Immature natural killer cell (primary cell): ENCODE measurements around the gene COLEC12. TPM values are rescaled to one million over a fixed set of nuclear protein-coding genes. Genes with fewer than 3 reads are reported as not detected.

Experiments used
- DNase-seq, 3 donors: peaks; one replicate each; pipeline ENCODE4 v3.0.0; 2022; ENCODE audit warnings: mixed read lengths in 1 of 3
- H3K27ac Mint-ChIP-seq, 6 donors: one replicate each; pipeline ENCODE4 v1.8.0; 2020; ENCODE audit warnings: mixed read lengths in 6 of 6, mild to moderate bottlenecking in 5 of 6, inconsistent platforms in 4 of 6, moderate library complexity in 3 of 6
- H3K27me3 Mint-ChIP-seq, 3 donors: one replicate each; pipeline ENCODE4 v1.8.0; 2020 to 2021; ENCODE audit warnings: low read depth in 3 of 3, mild to moderate bottlenecking in 3 of 3, mixed read lengths in 3 of 3, moderate library complexity in 3 of 3, inconsistent platforms in 1 of 3
- H3K36me3 Mint-ChIP-seq, 3 donors: one replicate each; pipeline ENCODE4 v1.8.0; 2020; ENCODE audit warnings: mixed read lengths in 3 of 3, inconsistent platforms in 2 of 3, mild to moderate bottlenecking in 2 of 3
- H3K4me1 Mint-ChIP-seq, 2 donors: one replicate each; pipeline ENCODE4 v1.8.0; 2020; ENCODE audit warnings: inconsistent platforms in 2 of 2, mild to moderate bottlenecking in 2 of 2, mixed read lengths in 2 of 2, moderate library complexity in 1 of 2
- H3K4me3 Mint-ChIP-seq, 5 donors: one replicate each; pipeline ENCODE4 v1.8.0; 2020; ENCODE audit warnings: mild to moderate bottlenecking in 5 of 5, mixed read lengths in 5 of 5, inconsistent platforms in 3 of 5, moderate library complexity in 3 of 5
- H3K9me3 Mint-ChIP-seq, 6 donors: one replicate each; pipeline ENCODE4 v1.8.0; 2020; ENCODE audit warnings: mild to moderate bottlenecking in 6 of 6, mixed read lengths in 6 of 6, inconsistent platforms in 4 of 6, moderate library complexity in 3 of 6
- polyA plus RNA-seq, 3 donors: library from polyadenylated mRNA; unstranded; fragments of 300-500 nt; fragmentation: Illumina TruSeq; gene quantifications; one replicate each; pipeline ENCODE4 v1.2.3, GENCODE V29; 2021

The COLEC12 gene
- polyA plus RNA-seq, 3 donors from 2014 or later: not detected

DNA sequence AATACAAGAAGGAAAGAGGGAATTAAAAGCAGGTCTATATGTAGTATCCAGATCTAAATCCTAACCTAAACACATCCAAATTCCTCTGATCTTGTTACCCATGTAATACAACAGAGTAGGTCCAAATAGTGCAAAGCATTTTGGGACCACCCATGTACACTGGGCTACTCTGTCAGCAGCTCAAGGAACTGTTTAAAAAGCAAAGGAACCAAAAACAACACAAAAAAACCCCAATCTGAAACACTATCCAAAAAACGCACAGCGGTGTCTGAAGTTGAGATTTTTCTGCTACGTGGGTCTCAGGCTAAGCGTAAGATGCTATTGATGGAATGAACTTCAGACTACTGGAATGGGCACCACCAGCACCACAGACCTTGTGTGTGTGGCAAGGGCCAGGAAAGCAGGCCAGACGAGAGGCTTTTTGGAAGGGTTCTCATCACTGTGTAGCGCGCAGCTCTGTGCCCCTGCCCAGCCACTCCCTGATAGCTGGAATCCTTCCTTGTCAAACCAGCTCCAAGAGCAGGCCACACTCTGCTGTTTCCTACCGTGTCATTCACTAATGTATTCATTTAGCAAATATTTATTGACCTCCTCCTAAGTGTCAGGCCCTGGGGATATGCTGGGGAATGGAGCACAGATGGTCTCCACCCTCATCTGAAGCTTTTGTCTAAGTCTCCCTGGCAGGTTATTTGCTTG is 101.4 kb downstream of the COLEC12 start:
- Mint-ChIP-seq H3K4me1 (no peaks in the 10 kb centered on the region), H3K27ac (no peak overlapping the region), H3K4me3 (no peak overlapping the region), H3K9me3 (peaks cover 0 to 3% (median under 1%) of the 10 kb centered on the region in 6 donors), H3K27me3 (peaks cover 4 to 7% (median 6%) of the 10 kb centered on the region in 3 donors), H3K36me3 (peaks cover 0 to 3% (median 0%) of the 10 kb centered on the region in 3 donors)
- no peak for DNase-seq

DNA sequence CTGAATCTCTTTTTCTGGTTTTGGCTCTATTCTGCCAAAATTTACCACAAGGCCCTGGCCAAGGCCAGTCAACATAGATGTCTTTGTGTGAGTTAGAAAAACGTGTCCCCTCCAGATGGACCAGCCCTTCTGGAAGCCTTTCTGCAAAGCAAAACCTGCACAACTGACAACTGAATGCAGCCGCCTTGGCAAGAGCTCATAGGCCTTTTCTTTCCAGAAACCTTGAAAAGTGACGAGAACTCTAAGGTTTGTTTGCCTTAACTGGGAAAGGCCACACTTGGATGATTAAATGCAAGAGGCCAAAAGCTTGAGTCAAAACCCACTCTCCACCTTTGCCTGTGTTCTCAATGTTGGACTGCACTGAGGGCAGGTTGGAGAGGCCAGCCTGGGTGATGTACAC is 103.9 kb downstream of the COLEC12 start:
- no peak overlapping the region for H3K27ac Mint-ChIP-seq
- H3K4me1 Mint-ChIP-seq: no peaks in the 10 kb centered on the region
- H3K27me3 Mint-ChIP-seq: peaks cover 3 to 12% (median 7%) of the 10 kb centered on the region in 3 donors
- H3K36me3 Mint-ChIP-seq: no peaks in the 10 kb centered on the region
- DNase-seq: no peak
- no peak overlapping the region for H3K4me3 Mint-ChIP-seq
- peaks cover 0 to 2% (median 0%) of the 10 kb centered on the region in 6 donors for H3K9me3 Mint-ChIP-seq

DNA sequence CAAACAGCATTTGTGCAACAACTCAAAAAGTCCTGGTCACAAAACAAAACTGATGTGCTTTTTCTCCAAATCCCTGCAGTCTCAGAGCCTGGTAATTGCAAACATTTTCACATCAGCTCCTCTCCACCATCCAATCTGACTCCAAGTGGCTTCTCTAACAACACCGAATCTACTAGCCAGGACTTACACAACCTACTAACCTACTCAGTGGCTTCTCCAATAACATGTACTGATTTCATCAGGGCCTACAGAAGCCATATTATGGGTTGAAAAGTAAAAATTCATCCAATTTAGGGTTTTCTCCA is 104.3 kb downstream of the COLEC12 start:
- Mint-ChIP-seq H3K36me3 (no peaks in the 10 kb centered on the region), H3K27me3 (peaks cover 3 to 12% (median 7%) of the 10 kb centered on the region in 3 donors), H3K4me1 (no peaks in the 10 kb centered on the region), H3K4me3 (no peak overlapping the region), H3K9me3 (peaks cover 0 to 2% (median 0%) of the 10 kb centered on the region in 6 donors), H3K27ac (no peak overlapping the region)
- no peak for DNase-seq

DNA sequence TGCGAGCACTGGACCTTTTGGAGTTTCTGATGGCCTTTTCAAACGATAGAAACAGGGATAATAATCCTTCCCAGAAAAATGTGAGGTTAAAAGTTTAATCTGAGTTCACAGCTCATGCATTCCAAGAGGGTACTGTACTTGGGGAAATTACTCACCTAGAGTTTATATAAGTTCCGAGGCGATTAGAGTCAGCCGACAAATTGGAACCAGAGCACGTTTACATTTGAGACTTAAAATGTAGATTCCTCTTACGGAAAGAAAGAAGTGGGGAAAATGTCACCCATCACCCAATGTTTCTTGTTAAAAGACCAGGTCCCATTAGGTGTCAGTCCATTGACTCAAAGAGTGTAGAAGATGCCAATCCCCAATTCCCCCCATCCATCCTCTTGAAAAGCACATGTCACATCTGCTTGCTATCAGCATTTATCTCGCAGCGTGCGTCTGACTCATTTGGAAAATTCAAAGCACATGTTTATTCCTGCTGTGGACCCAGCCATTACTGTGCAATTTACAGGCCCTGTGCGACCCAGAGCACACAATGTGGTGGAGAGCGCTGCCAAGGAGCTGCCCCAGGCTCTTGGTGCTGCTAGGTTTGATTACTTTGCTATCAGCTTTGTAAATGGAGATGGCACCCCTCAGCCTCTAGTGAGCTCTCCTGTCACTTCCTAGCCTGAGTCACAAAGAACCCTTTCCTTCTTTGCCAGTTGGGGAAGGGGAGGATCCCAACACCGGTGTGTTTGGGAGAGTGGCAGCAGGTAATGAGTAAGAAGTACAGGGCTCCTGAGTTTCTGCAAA is 104.8 kb downstream of the COLEC12 start:
- Mint-ChIP-seq H3K9me3 (peaks cover 0 to 2% (median 0%) of the 10 kb centered on the region in 6 donors), H3K4me3 (no peak overlapping the region), H3K36me3 (no peaks in the 10 kb centered on the region), H3K27me3 (peaks cover 3 to 16% (median 7%) of the 10 kb centered on the region in 3 donors), H3K27ac (no peak overlapping the region), H3K4me1 (no peaks in the 10 kb centered on the region)
- no peak for DNase-seq

DNA sequence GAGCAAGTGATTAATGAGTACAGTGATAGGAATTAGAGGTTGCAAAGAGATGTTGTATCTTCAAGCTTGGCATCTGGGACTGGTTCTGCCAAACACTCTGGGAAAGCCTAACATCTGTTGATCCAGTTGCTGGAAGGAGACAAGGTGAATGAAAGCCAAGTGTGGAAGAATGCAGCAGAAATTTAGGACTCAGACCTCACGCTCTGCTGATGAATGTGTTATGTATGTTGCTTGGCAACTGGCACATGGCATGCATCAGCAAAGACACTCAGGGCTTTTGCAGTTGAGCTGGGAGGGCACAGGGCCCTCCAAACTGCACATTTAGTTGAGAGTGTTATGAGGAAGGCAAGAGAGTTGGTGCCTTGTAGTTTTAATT is 105.5 kb downstream of the COLEC12 start:
- no peak for DNase-seq
- no peak overlapping the region for H3K4me3 Mint-ChIP-seq
- no peaks in the 10 kb centered on the region for H3K4me1 Mint-ChIP-seq
- peaks cover 3 to 16% (median 7%) of the 10 kb centered on the region in 3 donors for H3K27me3 Mint-ChIP-seq
- no peaks in the 10 kb centered on the region for H3K36me3 Mint-ChIP-seq
- no peak overlapping the region for H3K27ac Mint-ChIP-seq
- H3K9me3 Mint-ChIP-seq: peaks cover 0 to 2% (median 0%) of the 10 kb centered on the region in 6 donors

DNA sequence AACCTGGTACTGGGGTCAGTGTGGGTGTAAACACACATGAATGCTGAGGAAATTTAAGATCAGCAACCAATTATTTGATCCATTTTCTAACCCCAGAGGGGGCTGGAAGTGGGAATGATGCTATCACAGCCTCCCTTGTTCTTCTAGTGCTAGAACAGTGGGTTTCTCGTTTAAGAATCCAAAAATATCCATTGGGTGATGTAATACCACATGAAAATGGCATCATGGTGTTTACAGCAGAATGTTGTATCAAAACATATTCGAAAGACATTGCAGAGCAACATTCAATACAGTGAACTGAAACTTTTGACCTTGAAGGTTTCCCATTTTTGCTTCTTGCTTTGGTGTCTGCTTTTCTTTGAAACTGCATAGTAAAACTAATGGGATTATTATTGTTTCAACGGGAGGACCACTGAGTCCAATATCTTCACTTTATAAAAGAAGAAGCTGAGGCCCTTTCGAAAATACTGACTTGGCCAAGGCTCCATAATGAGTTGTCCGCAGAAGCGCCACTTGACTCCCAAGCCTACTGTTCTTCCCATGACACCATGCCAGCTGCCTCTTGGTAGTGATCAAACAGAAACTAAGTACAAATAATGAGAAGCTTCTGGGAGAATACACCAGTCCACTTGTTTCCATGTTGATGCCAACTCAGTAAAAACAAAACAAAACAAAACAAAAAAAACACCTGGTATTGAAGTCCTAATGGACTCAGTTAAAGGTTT is 106.1 kb downstream of the COLEC12 start:
- Mint-ChIP-seq H3K4me3 (no peak overlapping the region), H3K36me3 (no peaks in the 10 kb centered on the region), H3K4me1 (peaks cover 0 to 5% of the 10 kb centered on the region in 2 donors)

DNA sequence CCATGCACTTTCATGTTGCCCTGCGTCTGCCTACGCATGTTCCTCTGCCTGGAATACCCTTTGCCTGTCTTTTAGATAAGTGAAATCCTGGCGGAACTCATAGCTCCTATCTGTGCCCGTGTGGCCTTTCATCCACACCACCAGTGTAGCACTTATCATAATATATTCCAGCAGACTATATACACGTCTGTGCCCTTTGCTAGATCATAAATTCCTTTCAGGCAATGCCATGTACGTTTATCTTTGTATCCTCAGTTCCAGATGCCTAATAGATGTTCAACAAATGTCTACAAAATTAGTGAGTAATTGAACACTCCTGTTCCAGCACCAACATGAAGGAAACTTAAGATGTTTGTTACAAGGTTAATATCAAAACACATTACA is 106.9 kb downstream of the COLEC12 start:
- peaks cover 0 to 6% of the 10 kb centered on the region in 2 donors for H3K4me1 Mint-ChIP-seq
- no peak for DNase-seq
- H3K9me3 Mint-ChIP-seq: no peaks in the 10 kb centered on the region
- H3K27ac Mint-ChIP-seq: no peak overlapping the region
- H3K27me3 Mint-ChIP-seq: peaks cover 8 to 14% (median 10%) of the 10 kb centered on the region in 3 donors
- no peaks in the 10 kb centered on the region for H3K36me3 Mint-ChIP-seq
- no peak overlapping the region for H3K4me3 Mint-ChIP-seq

More for the DNA sequence above, 106.1 kb downstream of the COLEC12 start:
- peaks cover 0 to 2% (median 0%) of the 10 kb centered on the region in 6 donors for H3K9me3 Mint-ChIP-seq
- no peak for DNase-seq
- peaks cover 7 to 15% (median 11%) of the 10 kb centered on the region in 3 donors for H3K27me3 Mint-ChIP-seq
- H3K27ac Mint-ChIP-seq: no peak overlapping the region

DNA sequence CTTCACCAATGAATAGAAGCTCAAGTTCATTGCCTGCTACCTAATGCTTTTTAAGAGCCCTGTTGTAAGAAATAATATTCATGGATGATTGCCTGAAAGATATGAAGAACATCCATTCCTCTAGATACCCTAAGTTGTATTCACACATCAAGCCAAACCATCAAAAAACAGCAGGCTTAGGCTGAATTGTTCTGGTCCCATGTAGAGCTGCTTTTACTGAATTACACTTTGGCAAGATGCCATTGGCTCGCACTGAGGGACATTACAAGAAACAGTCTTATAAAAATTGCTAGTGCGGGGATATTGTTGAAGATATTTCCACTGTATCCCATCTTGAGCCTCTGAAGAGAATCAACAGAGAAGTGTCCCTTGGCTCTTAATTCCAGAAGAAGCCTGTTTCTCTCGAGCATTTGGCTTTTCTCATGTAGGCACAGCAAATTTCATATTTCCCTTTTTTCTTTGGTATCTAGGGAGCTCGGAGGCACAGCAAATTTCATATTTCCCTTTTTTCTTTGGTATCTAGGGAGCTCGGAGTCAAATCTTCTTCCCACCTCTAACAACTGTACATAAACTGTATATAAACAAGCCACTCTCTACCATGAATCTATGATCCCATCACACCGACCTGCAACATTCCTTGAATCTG is 107.5 kb downstream of the COLEC12 start:
- Mint-ChIP-seq H3K27me3 (peaks cover 8 to 14% (median 11%) of the 10 kb centered on the region in 3 donors), H3K4me1 (peaks cover 0 to 6% of the 10 kb centered on the region in 2 donors), H3K27ac (no peak overlapping the region), H3K4me3 (no peak overlapping the region), H3K9me3 (no peaks in the 10 kb centered on the region), H3K36me3 (no peaks in the 10 kb centered on the region)
- DNase-seq: no peak

DNA sequence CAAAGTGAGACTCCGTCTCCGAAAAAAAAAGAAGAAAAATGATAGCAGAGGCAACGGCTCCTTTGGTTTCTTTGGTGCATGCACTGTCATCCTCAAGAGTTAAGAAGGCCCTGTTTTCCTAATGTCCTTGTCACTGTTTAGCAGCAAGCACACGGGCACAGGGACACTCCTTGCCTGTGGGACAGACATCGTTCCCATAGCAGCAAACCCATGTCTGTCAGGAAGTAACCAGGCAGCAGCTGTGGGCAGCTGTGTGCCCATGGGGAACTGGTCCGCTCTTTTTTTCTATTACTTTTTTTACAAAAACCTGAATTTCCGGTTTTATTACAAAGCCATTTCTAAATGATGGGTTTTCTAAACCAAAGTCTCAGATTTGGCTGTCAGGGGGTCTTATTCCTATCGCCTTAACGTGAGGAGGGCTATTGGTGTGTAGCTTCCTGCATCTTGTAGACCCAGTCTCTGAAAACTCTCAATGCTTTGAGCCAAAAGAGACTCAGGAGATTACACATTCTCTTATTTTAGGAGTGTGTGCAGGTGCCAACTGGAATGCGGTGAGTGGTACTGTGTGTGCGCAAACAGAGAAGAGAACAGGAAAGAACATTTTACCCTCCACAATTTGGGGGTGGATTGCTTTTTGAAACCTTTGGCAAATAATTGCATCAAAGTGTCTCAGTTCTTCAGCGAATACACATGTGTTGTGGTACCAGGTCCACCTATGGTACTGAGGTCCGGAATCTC is 109.6 kb downstream of the COLEC12 start:
- Mint-ChIP-seq H3K4me3 (no peak overlapping the region), H3K27me3 (peaks cover 6 to 13% (median 11%) of the 10 kb centered on the region in 3 donors), H3K9me3 (no peaks in the 10 kb centered on the region), H3K27ac (no peak overlapping the region), H3K4me1 (peaks cover 0 to 6% of the 10 kb centered on the region in 2 donors), H3K36me3 (no peaks in the 10 kb centered on the region)
- DNase-seq: no peak

DNA sequence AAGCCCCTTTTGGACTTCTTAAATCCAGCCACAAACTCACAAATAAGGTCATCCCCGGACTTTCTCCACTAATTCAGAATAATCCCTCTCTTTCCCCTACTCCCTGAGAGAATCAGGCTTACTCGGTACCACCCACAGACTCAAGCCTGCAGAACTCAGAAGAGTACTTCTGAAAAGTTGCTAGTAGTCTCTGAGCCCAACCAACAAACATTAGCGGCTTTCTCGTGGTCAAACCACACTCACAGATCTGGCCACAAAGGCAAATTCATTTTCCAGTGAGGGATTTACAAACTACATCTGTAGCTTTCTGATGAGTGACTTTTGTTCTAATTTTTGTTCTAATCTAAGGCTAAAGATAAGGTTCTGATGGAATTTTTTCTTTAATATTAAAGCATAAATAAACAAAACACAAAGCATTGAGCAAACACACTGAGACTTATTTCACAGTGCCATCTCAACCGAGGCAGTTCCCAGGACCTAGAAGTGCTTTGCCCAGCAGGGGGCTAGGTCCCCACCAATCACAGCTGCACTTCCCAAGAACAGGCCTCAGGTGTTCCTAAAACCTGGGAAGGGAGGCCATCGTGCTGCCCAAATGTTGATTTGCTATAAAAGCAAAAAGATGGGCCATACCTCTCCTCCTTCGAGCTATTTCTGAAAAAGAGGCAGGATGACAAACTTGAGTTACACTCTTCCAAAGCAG is 110.7 kb downstream of the COLEC12 start:
- Mint-ChIP-seq H3K4me1 (peaks cover 0 to 6% of the 10 kb centered on the region in 2 donors), H3K27me3 (peaks cover 6 to 12% (median 11%) of the 10 kb centered on the region in 3 donors), H3K27ac (no peak overlapping the region), H3K36me3 (no peaks in the 10 kb centered on the region), H3K4me3 (peak overlapping the region in 1 of 5 donors; percentile 21), H3K9me3 (no peaks in the 10 kb centered on the region)
- no peak for DNase-seq

DNA sequence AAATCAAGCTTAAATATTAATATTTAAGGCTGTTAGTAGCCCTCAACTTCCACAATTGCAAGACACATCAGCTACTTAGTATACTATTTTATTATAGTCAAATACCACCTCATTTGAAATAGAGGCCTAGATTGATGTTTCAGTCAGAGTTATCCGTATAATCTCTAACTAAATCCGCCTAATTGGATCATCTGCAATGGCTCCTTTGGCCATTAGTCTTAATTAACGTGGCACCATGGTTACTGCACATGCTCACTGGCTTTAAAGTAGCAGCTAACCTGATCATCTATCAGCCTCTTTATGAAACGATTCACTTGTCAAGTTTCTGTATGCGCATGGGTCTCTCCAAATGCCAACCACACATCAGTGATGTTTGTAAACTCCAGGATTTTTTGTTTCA is 112.3 kb downstream of the COLEC12 start:
- peaks cover 0 to 6% of the 10 kb centered on the region in 2 donors for H3K4me1 Mint-ChIP-seq
- no peaks in the 10 kb centered on the region for H3K9me3 Mint-ChIP-seq
- no peaks in the 10 kb centered on the region for H3K36me3 Mint-ChIP-seq
- H3K27me3 Mint-ChIP-seq: peaks cover 8 to 17% (median 12%) of the 10 kb centered on the region in 3 donors
- DNase-seq: no peak
- H3K4me3 Mint-ChIP-seq: no peak overlapping the region
- H3K27ac Mint-ChIP-seq: no peak overlapping the region

DNA sequence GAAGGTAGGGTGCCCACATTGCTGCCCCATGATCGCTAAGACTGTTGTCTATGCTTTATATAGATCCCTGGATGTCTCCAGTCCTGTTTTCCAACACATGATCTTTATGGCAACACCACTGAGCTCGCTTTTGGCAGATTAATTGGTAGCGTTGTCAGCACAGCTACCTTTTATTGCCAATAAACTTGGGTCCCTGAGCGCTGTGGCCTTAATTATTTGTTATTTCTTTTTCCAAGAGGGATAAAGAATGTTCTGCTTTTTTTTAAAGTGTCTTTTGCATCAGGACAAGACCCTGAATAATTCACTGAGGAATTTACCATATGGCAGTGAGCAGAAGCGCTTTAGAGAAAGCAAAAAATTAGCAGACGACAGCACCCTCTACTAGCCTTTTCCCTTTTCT is 113.5 kb downstream of the COLEC12 start:
- Mint-ChIP-seq H3K36me3 (no peaks in the 10 kb centered on the region), H3K27me3 (peaks cover 8 to 16% (median 9%) of the 10 kb centered on the region in 3 donors), H3K27ac (no peak overlapping the region), H3K4me1 (peaks cover 0 to 6% of the 10 kb centered on the region in 2 donors), H3K9me3 (no peaks in the 10 kb centered on the region), H3K4me3 (no peak overlapping the region)
- no peak for DNase-seq
